GM12801 (cell line): ENCODE results near the gene INPP5A.

Source experiments
- CTCF ChIP-seq: IDR thresholded peaks from one replicate; pipeline ENCODE4 v1.5.1; 2011; ENCODE audit warnings: control low read depth; ENCODE audit not compliant: insufficient read length; ENCODE audit errors: extremely low read depth

Gene INPP5A

GRCh38 chr10:132678436-132679216 lies 141.0 kb downstream of the INPP5A start:
- TF ChIP-seq CTCF: no peak

GRCh38 chr10:132679217-132679595 lies 141.6 kb downstream of the INPP5A start:
- no peak for TF ChIP-seq CTCF

- no peak for TF ChIP-seq CTCF
Observed at GRCh38 chr10:132679640-132680039, 142.1 kb downstream of the INPP5A start.

DNA sequence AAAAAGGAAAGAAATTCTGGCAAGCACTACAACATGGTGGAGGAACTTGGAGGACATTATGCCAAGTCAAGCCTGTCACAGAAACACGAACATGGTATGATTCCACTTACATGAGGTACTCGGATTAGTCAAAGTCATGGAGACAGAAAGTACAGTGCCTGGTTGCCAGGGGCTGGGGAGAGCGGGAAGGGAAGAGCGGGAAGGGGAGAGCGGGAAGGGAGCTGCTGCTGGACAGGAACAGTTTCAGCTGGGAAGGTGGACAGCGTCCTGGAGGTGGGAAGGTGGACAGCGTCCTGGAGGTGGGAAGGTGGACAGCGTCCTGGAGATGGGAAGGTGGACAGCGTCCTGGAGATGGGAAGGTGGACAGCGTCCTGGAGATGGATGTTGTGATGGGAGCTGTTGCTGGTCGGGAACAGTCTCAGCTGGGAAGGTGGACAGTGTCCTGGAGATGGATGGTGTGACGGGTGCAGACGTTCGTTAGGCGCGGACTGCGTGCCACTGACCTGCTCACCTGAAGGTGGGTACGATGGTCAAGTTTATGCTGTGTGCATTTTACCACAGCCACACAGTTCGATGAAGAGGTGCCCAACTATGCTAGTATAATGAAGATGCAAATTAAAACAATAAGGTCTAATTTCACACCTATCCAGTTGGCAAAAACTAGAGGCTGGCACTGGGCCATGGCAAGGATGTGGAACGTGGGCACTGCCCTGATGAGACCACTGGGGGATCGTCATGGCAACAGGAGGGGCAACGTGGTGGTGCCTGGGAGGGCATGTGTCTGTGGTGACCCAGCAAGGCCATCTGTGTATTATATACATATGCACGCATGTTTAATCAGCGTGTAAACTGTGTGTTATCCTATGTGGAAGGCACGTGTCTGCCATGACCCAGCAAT lies 144.5 kb downstream of the INPP5A start:
- TF ChIP-seq CTCF: no peak

GRCh38 chr10:132684164-132684891 lies 146.7 kb downstream of the INPP5A start:
- TF ChIP-seq CTCF: no peak

DNA sequence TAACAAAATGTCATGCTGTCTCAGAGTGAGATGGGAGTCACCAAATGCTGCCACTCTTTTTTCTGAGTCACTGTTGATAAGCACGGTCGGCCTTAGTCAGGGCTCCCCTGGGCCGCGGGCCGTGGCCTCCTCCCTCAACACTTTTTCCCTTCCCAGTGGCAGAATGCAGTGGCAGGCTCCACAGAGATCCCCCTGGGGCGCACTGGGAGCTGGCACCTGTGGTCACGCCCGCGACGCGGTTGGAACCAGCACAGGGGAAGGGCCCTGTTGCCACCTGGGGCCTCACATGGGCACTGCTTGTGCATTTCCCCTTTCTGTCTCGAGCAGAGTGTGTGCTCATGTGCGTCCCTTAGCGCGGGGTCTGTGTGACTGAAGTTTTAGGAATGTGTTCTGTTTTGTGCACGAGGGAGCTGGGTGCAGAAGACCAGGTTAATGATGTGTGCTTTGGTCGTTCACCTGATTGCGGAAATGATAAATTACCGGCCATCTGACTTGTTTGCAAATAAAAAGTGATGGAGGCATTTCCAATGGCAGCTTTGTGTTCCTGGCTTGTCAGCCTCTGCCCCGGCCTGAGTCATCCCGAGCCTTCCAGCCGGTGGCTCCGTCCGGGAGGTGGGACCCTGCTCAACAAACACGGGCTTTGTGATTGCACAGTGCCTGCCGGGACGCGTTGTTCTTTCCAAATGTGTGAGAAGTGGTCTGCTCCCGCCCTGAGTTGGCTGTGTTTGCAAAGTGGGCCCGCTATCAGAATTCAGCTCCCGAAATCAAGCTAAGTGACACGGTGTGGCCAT lies 147.7 kb downstream of the INPP5A start:
- no peak for TF ChIP-seq CTCF
